ENCODE data around the gene IKBKG. TPM values are rescaled to one million over a fixed set of nuclear protein-coding genes. Genes with fewer than 3 reads are reported as not detected.

IKBKG gene
- total RNA-seq, 2 donors from 2014 or later, result 25.7 to 52.8 TPM

DNA sequence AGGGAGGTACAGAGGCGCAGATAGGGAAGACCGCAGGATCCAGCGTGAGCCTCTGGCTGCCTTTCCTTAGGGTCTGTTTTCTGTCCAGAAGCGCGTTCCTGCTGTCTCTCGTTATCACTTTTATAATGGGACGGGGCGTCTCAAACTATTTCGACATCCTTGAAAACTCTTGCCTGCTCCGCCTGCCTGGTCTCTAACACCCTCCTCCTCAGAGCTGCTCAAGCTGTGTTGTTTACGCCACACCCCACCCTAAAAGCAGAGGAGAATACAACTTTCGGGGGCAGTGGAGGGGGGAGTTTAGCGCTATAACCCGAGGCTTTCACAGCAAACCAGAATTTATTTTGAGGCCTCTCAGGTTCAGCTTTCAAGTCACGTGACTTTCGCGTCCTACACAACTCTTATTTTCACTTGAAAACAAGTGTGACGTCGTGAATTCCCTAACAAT, 30.7 kb upstream of the IKBKG start:
- Histone ChIP-seq H3K36me3 (no peaks in the 10 kb centered on the region), H3K27me3 (replicated peaks; ENCODE audit: insufficient read depth) (no peaks in the 10 kb centered on the region), H3K4me1 (ENCODE audit: control insufficient read depth in 1 of 2, low read depth in 2 of 2) (peaks cover 3 to 13% of the 10 kb centered on the region in 2 donors), H3K9me3 (no peaks in the 10 kb centered on the region), H3K4me3 (peak overlapping the region; percentile 81), H3K27ac (peak overlapping the region; percentile 85 to 86)
- TF ChIP-seq, protein P1, sequence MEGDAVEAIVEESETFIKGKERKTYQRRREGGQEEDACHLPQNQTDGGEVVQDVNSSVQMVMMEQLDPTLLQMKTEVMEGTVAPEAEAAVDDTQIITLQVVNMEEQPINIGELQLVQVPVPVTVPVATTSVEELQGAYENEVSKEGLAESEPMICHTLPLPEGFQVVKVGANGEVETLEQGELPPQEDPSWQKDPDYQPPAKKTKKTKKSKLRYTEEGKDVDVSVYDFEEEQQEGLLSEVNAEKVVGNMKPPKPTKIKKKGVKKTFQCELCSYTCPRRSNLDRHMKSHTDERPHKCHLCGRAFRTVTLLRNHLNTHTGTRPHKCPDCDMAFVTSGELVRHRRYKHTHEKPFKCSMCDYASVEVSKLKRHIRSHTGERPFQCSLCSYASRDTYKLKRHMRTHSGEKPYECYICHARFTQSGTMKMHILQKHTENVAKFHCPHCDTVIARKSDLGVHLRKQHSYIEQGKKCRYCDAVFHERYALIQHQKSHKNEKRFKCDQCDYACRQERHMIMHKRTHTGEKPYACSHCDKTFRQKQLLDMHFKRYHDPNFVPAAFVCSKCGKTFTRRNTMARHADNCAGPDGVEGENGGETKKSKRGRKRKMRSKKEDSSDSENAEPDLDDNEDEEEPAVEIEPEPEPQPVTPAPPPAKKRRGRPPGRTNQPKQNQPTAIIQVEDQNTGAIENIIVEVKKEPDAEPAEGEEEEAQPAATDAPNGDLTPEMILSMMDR (IDR thresholded peaks at IDR 0.05), result no peak
- DNase-seq (ENCODE audit: low spot score), result no peak
- peak; percentile 41 for ATAC-seq (ENCODE audit: insufficient number of reproducible peaks, low FRiP score, low read depth)

DNA sequence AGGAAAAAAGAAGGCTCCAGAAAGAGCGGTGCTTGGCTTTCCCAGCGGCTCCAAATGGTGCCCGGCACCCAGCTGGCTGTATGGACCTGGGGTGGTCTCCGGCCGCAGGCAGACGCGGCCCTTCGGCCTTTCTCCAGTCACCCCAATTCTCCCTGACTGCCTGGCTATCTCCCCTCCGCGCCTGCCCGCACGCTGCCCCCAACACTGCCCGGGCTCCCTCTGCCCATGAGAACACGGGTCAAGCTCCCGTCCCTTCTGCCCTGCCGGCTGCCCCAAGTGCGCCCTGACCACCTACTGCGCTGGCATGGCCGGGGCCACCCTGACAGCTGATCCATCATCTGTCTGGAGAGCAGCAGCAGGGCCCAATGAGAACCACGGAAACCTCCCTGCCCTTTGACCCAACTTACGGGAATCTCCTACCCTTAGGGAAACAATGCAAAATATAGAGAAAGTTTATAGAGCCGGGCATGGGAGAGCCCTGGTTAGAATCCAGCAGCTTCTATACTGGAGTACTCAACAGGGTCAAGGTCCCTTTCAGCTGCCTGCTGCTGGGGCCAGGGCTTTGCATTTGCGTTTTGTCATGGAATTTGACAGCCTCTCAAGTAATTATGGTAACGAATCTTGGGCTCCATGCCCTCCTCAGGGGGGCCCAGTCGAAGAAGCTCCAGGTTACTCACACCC, 30.2 kb upstream of the IKBKG start:
- DNase-seq (ENCODE audit: low spot score), result no peak
- Histone ChIP-seq H3K4me1 (ENCODE audit: control insufficient read depth in 1 of 2, low read depth in 2 of 2) (peaks cover 3 to 13% of the 10 kb centered on the region in 2 donors), H3K4me3 (peak overlapping the region; percentile 81), H3K27ac (peak overlapping the region; percentile 85 to 86), H3K9me3 (no peaks in the 10 kb centered on the region), H3K27me3 (replicated peaks; ENCODE audit: insufficient read depth) (no peaks in the 10 kb centered on the region), H3K36me3 (no peaks in the 10 kb centered on the region)
- ATAC-seq (ENCODE audit: insufficient number of reproducible peaks, low FRiP score, low read depth), result no peak
- TF ChIP-seq, protein P1 (IDR thresholded peaks at IDR 0.05), result no peak

DNA sequence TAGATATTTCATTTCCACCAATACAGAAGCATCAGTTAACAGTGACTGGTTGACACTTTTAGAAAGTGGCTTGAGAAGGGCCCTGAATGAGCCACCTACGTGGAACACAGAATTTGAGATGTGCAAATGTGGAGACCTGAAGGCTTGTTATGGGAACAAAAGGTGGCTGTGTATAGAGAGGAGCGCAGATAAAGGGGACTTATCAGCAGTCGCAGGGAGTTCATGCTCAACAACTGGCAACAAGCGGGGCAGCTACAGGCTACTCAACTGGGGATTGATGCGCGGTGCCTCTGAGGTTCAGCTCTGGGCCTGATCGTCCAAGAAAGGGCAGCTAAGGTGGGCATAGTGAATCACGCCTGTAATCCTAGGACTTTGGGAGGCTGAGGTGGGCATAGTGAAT, 28.0 kb upstream of the IKBKG start:
- DNase-seq (ENCODE audit: low spot score), result no peak
- Histone ChIP-seq H3K36me3 (no peaks in the 10 kb centered on the region), H3K27ac (no peak overlapping the region), H3K4me3 (no peak overlapping the region), H3K4me1 (ENCODE audit: control insufficient read depth in 1 of 2, low read depth in 2 of 2) (peaks cover 3 to 13% of the 10 kb centered on the region in 2 donors), H3K27me3 (replicated peaks; ENCODE audit: insufficient read depth) (no peaks in the 10 kb centered on the region), H3K9me3 (no peaks in the 10 kb centered on the region)
- ATAC-seq (ENCODE audit: insufficient number of reproducible peaks, low FRiP score, low read depth), result no peak
- TF ChIP-seq, protein P1 (IDR thresholded peaks at IDR 0.05), result no peak

DNA sequence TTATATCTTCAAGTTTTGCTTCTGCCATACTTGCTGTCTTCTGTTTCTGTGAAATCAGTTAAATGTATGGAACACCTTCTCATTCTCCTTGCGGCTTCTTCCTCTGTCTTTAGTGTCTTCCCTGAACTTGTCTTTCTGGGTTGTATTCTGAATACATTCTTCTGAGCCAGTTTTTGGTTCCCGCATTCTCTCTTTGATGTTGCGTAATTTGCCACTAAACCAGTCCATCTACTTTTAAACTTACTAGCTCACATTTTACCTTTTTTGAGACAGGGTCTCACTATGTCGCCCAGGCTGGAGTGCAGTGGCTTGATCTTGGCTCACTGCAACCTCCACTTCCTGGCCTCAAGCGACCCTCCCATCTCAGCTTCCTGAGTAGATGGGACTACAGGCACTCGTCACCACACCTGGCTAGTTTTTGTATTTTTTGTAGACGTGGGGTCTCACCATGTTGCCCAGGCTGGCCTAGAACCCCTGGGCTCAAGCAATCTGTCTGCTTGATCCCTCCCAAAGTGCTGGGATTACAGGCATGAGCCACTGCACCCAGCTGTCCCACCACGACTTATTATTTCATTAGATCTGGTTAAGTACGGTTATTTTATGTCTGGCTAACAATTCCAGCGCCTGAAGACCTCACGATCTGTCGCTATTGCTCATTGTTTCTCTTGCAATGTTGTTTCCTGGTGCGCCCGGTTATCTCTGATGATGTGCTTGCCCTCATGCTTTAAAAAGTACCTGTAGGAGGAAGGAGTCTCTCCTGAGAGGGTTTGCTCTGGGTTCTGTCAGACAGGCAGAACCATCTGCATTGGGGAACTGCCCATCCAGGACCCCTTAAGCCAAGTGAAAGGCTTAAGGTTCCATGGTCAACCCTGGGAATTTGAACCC, 21.6 kb upstream of the IKBKG start:
- Histone ChIP-seq H3K36me3 (no peaks in the 10 kb centered on the region), H3K27ac (peak overlapping the region in 1 of 2 donors; percentile 78), H3K9me3 (no peaks in the 10 kb centered on the region), H3K4me3 (no peak overlapping the region), H3K27me3 (replicated peaks; ENCODE audit: insufficient read depth) (no peaks in the 10 kb centered on the region), H3K4me1 (ENCODE audit: control insufficient read depth in 1 of 2, low read depth in 2 of 2) (peaks cover 0 to 10% of the 10 kb centered on the region in 2 donors)
- DNase-seq (ENCODE audit: low spot score), result no peak
- TF ChIP-seq, protein P1 (IDR thresholded peaks at IDR 0.05), result no peak
- no peak for ATAC-seq (ENCODE audit: insufficient number of reproducible peaks, low FRiP score, low read depth)
